GM12864 (cell line): ENCODE results near the gene COL9A3.

Experiments used
- DNase-seq: peaks from one replicate; pipeline ENCODE4 v3.0.0-alpha.2; 2011; ENCODE audit warnings: low read depth
- H3K4me3 ChIP-seq: 2 replicates; pipeline ENCODE4 v1.5.1; 2011; ENCODE audit warnings: mild to moderate bottlenecking, low read depth, low read length, control low read depth
- TF ChIP-seq, protein P1 (sequence below): IDR thresholded peaks from 2 replicates; pipeline ENCODE4 v1.5.1; 2011; ENCODE audit warnings: low read depth, mild to moderate bottlenecking, moderate library complexity, low read length, control low read depth, inconsistent platforms; ENCODE audit errors: missing control alignments

Gene COL9A3

DNA sequence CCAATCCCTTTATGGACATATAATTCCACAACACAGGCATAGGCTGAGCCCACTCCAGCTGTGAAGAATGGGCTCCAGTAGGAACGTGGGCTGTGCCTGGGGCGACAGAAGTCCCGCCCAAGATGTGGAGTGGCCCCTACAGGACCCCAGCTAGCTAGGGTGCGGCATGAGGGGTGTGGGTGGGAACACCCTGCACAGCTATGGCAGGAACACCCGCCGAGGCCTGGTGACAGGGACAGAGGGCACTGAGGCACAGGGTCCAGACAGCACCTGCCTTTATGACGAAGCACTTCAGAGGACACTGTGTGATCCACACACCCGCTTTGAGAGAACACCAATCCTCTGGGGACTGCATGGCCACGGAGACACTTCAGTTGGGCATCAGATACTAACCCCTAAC lies 73.0 kb downstream of the COL9A3 start:
- DNase-seq, result no peak
- no peak overlapping the region for H3K4me3 ChIP-seq
- TF ChIP-seq, protein P1, sequence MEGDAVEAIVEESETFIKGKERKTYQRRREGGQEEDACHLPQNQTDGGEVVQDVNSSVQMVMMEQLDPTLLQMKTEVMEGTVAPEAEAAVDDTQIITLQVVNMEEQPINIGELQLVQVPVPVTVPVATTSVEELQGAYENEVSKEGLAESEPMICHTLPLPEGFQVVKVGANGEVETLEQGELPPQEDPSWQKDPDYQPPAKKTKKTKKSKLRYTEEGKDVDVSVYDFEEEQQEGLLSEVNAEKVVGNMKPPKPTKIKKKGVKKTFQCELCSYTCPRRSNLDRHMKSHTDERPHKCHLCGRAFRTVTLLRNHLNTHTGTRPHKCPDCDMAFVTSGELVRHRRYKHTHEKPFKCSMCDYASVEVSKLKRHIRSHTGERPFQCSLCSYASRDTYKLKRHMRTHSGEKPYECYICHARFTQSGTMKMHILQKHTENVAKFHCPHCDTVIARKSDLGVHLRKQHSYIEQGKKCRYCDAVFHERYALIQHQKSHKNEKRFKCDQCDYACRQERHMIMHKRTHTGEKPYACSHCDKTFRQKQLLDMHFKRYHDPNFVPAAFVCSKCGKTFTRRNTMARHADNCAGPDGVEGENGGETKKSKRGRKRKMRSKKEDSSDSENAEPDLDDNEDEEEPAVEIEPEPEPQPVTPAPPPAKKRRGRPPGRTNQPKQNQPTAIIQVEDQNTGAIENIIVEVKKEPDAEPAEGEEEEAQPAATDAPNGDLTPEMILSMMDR, result no peak

DNA sequence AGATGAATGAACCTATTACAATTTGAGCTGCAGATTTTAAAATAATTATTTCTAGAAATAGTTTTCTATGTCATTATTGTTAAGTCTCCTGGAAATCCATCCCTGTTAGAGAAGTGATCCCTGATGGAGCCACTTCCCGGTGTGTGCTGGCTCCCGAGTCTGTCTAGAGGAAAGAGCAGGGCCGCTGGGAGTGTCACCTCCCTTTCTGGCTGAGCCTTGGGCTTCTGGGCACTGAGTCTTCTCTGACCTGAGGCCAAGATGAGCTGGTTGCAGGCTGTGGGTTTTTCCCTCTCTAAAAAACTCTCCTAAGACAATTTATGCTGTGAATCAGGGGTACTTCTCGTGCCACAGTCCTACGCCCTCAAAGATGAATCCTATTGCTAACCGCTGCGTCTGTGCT lies 73.6 kb downstream of the COL9A3 start:
- no peak overlapping the region for H3K4me3 ChIP-seq
- TF ChIP-seq, protein P1, result no peak
- no peak for DNase-seq
